HEK293T (cell line): Measurements from ENCODE around the gene ZNF511.

Experiments used
- CTCF ChIA-PET: fragments of 350-600 bp; formaldehyde crosslinking; extraction: SDS; loops from one replicate; lab custom pipeline; 2021; ENCODE audit warnings: antibody characterized with exemption, inconsistent platforms; lab: Yijun Ruan, JAX
- POLR2A ChIA-PET: fragments of 350-600 bp; formaldehyde crosslinking; extraction: SDS; loops from one replicate; lab custom pipeline; 2020; ENCODE audit warnings: antibody characterized with exemption, inconsistent platforms; lab: Yijun Ruan, JAX
- DNase-seq: peaks from one replicate; pipeline ENCODE4 v3.0.0; 2012; ENCODE audit warnings: mixed read lengths; ENCODE audit errors: extremely low spot score
- ARNT ChIP-seq: fragments of 450-650 bp; IDR thresholded peaks from 2 replicates; pipeline ENCODE4 v1.6.1; 2017; ENCODE audit warnings: mild to moderate bottlenecking
- BHLHE40 ChIP-seq: fragments of 450-650 bp; IDR thresholded peaks from 2 replicates; pipeline ENCODE4 v1.6.1; 2016; ENCODE audit warnings: mild to moderate bottlenecking, moderate library complexity, borderline replicate concordance
- CTBP1 ChIP-seq: fragments of 450-650 bp; IDR thresholded peaks from 2 replicates; pipeline ENCODE4 v1.6.1; 2016; ENCODE audit warnings: borderline replicate concordance
- ELF4 ChIP-seq: fragments of 450-650 bp; IDR thresholded peaks from 2 replicates; pipeline ENCODE4 v1.6.1; 2017; ENCODE audit warnings: antibody characterized with exemption
- FOXA1 ChIP-seq: fragments of 450-650 bp; IDR thresholded peaks from 2 replicates; pipeline ENCODE4 v1.6.1; 2016; ENCODE audit warnings: mild to moderate bottlenecking
- FOXK2 ChIP-seq: fragments of 450-650 bp; IDR thresholded peaks from 2 replicates; pipeline ENCODE4 v1.6.1; 2016; ENCODE audit warnings: mild to moderate bottlenecking
- FOXM1 ChIP-seq: fragments of 450-650 bp; IDR thresholded peaks from 2 replicates; pipeline ENCODE4 v1.6.1; 2017; ENCODE audit warnings: mild to moderate bottlenecking, borderline replicate concordance
- HDGF ChIP-seq: fragments of 450-650 bp; IDR thresholded peaks from 2 replicates; pipeline ENCODE4 v1.6.1; 2017; ENCODE audit warnings: antibody characterized with exemption, borderline replicate concordance
- L3MBTL2 ChIP-seq: fragments of 450-650 bp; conservative IDR thresholded peaks from 2 replicates; pipeline ENCODE4 v1.6.1; 2016; ENCODE audit warnings: mild to moderate bottlenecking
- LEF1 ChIP-seq: fragments of 450-650 bp; IDR thresholded peaks from 2 replicates; pipeline ENCODE4 v1.6.1; 2017; ENCODE audit warnings: mild to moderate bottlenecking, borderline replicate concordance
- NFRKB ChIP-seq: fragments of 450-650 bp; IDR thresholded peaks from 2 replicates; pipeline ENCODE4 v1.6.1; 2016; ENCODE audit warnings: mild to moderate bottlenecking, moderate library complexity
- PKNOX1 ChIP-seq: fragments of 450-650 bp; IDR thresholded peaks from 2 replicates; pipeline ENCODE4 v1.6.1; 2016
- SP1 ChIP-seq: fragments of 450-650 bp; IDR thresholded peaks from 2 replicates; pipeline ENCODE4 v1.6.1; 2017
- SUZ12 ChIP-seq: fragments of 450-650 bp; IDR thresholded peaks from 2 replicates; pipeline ENCODE4 v1.6.1; 2016; ENCODE audit warnings: mild to moderate bottlenecking
- TARDBP ChIP-seq: fragments of 450-650 bp; IDR thresholded peaks from 2 replicates; pipeline ENCODE4 v1.6.1; 2016
- ZNF384 ChIP-seq: fragments of 450-650 bp; IDR thresholded peaks from 2 replicates; pipeline ENCODE4 v1.6.1; 2016

ZNF511 gene

GRCh38 chr10:133271521-133272300, 37.0 kb upstream of the ZNF511 start:
- POLR2A ChIA-PET: no interaction called here
- CTCF ChIA-PET: no interaction called here
- no peak for TF ChIP-seq FOXA1
- TF ChIP-seq L3MBTL2: no peak
- no peak for TF ChIP-seq BHLHE40
- no peak for TF ChIP-seq TARDBP
- no peak for TF ChIP-seq SP1
- TF ChIP-seq ELF4: no peak
- no peak for TF ChIP-seq ZNF384
- TF ChIP-seq CTBP1: no peak
- TF ChIP-seq NFRKB: no peak
- no peak for TF ChIP-seq FOXM1
- TF ChIP-seq HDGF: no peak
- TF ChIP-seq FOXK2: no peak
- no peak for TF ChIP-seq LEF1
- no peak for TF ChIP-seq SUZ12
- TF ChIP-seq ARNT: no peak
- no peak for TF ChIP-seq PKNOX1
- DNase-seq: no peak

- CTCF ChIA-PET: no interaction called here
- no peak for DNase-seq
- POLR2A ChIA-PET: no interaction called here
- TF ChIP-seq SUZ12: no peak
- no peak for TF ChIP-seq TARDBP
- no peak for TF ChIP-seq HDGF
- TF ChIP-seq ARNT: no peak
- no peak for TF ChIP-seq BHLHE40
- no peak for TF ChIP-seq LEF1
- TF ChIP-seq CTBP1: no peak
- TF ChIP-seq ZNF384: no peak
- no peak for TF ChIP-seq PKNOX1
- TF ChIP-seq FOXK2: no peak
- TF ChIP-seq SP1: no peak
- TF ChIP-seq NFRKB: no peak
- no peak for TF ChIP-seq FOXM1
Observed at GRCh38 chr10:133272301-133272963, 36.3 kb upstream of the ZNF511 start.

- POLR2A ChIA-PET: no interaction called here
- CTCF ChIA-PET: no interaction called here
Observed at GRCh38 chr10:133272964-133273420, 35.7 kb upstream of the ZNF511 start.

GRCh38 chr10:133273534-133274143, 35.1 kb upstream of the ZNF511 start:
- ChIA-PET POLR2A (no interaction called here), CTCF (no interaction called here)
- TF ChIP-seq ARNT: no peak
- TF ChIP-seq SP1: no peak
- TF ChIP-seq SUZ12: no peak
- TF ChIP-seq TARDBP: no peak
- no peak for TF ChIP-seq L3MBTL2
- no peak for TF ChIP-seq PKNOX1
- TF ChIP-seq FOXK2: no peak
- TF ChIP-seq FOXA1: no peak
- TF ChIP-seq NFRKB: no peak
- DNase-seq: no peak

More at GRCh38 chr10:133272964-133273420, 35.7 kb upstream of the ZNF511 start:
- TF ChIP-seq BHLHE40: no peak
- TF ChIP-seq SP1: no peak
- no peak for TF ChIP-seq CTBP1
- DNase-seq: no peak

GRCh38 chr10:133274751-133275683, 33.7 kb upstream of the ZNF511 start:
- POLR2A ChIA-PET: no interaction called here
- no peak for DNase-seq

More at GRCh38 chr10:133274751-133275683, 33.7 kb upstream of the ZNF511 start:
- no peak for TF ChIP-seq SUZ12
- TF ChIP-seq NFRKB: no peak
- no peak for TF ChIP-seq ZNF384
- no peak for TF ChIP-seq LEF1
- TF ChIP-seq ARNT: no peak
- TF ChIP-seq PKNOX1: no peak
- TF ChIP-seq SP1: no peak
- TF ChIP-seq CTBP1: no peak
- TF ChIP-seq FOXA1: no peak
- TF ChIP-seq FOXM1: no peak
- no peak for TF ChIP-seq HDGF
- no peak for TF ChIP-seq L3MBTL2
- TF ChIP-seq ELF4: no peak
- CTCF ChIA-PET: no interaction called here
